ENCODE data around the gene SYTL3.
"Not testable (repeated sequence)": the region's sequence is repeated elsewhere in the genome, so short reads cannot be mapped to it uniquely, and the experiment has no call there.

The SYTL3 gene

GRCh38 chr6:158701268-158701667, 51.4 kb downstream of the SYTL3 start:
- not testable (repeated sequence) for DNase-seq

- DNase-seq, result no peak
Observed at GRCh38 chr6:158703111-158703836, 53.4 kb downstream of the SYTL3 start.

- DNase-seq, result peak; percentile 82
Observed at GRCh38 chr6:158703837-158704822, 54.3 kb downstream of the SYTL3 start.

GRCh38 chr6:158705386-158706126, 55.7 kb downstream of the SYTL3 start:
- DNase-seq, result no peak

GRCh38 chr6:158706369-158706982, 56.6 kb downstream of the SYTL3 start:
- no peak for DNase-seq

- DNase-seq, result no peak
Observed at GRCh38 chr6:158707120-158707820, 57.4 kb downstream of the SYTL3 start.

- no peak for DNase-seq
Observed at GRCh38 chr6:158707821-158708195, 58.0 kb downstream of the SYTL3 start.

GRCh38 chr6:158708239-158708638, 58.4 kb downstream of the SYTL3 start:
- DNase-seq, result no peak

GRCh38 chr6:158709809-158710208, 60.0 kb downstream of the SYTL3 start:
- no peak for DNase-seq

GRCh38 chr6:158711264-158711663, 61.4 kb downstream of the SYTL3 start:
- no peak for DNase-seq

- DNase-seq, result no peak
Observed at GRCh38 chr6:158713469-158713868, 63.6 kb downstream of the SYTL3 start.

GRCh38 chr6:158714706-158715105, 64.9 kb downstream of the SYTL3 start:
- no peak for DNase-seq

- no peak for DNase-seq
Observed at GRCh38 chr6:158715330-158716311, 65.8 kb downstream of the SYTL3 start.

- no peak for DNase-seq
Observed at GRCh38 chr6:158717341-158718330, 67.8 kb downstream of the SYTL3 start.

- DNase-seq, result no peak
Observed at GRCh38 chr6:158718461-158719046, 68.7 kb downstream of the SYTL3 start.

GRCh38 chr6:158722176-158722729, 72.4 kb downstream of the SYTL3 start:
- DNase-seq, result no peak

- no peak for DNase-seq
Observed at GRCh38 chr6:158725704-158726103, 75.8 kb downstream of the SYTL3 start.

GRCh38 chr6:158729906-158730540, 80.2 kb downstream of the SYTL3 start:
- DNase-seq, result no peak
